Measurements from ENCODE around the gene GSTM4. TPM values are rescaled to one million over a fixed set of nuclear protein-coding genes. Genes with fewer than 3 reads are reported as not detected.

The GSTM4 gene
- total RNA-seq (10 to 100 TPM; 12.2 to 42.8 TPM), polyA plus RNA-seq (10 to 100 TPM; 25.5 to 36.2 TPM)

DNA sequence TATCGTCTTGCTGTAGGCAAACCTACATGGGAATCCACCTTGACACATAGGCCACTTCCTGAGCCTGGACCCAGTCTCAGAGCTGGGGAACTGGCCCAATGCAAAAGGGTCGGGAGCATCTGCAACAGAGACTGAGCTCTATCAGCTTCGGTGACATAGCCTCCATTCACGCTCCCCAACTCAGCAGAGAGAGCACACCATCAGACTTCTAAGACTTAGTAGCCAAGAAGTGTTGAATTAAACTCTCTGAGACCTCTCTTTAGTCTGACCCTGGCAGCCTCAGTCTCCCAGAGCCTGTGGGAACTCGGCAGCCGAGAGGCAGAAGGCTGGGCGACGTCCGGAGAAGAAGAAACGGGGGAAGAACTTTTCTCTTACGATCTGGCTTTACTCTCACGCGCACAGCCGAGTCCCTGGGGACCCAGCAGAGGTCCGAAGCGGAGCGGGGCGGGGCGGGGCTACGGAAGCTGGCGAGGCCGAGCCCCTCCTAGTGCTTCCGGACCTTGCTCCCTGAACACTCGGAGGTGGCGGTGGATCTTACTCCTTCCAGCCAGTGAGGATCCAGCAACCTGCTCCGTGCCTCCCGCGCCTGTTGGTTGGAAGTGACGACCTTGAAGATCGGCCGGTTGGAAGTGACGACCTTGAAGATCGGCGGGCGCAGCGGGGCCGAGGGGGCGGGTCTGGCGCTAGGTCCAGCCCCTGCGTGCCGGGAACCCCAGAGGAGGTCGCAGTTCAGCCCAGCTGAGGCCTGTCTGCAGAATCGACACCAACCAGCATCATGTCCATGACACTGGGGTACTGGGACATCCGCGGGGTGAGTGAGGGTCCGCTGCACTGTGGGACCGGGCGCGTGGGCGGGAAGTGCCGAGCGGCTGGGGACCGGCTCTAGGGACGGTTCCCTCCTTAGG, at the start of gene GSTM4:
Gene GSTM4 (plus strand): TSS at position 485 of the 905 bp plus-strand sequence. CDS start 291 bp downstream, at position 776.
- H3K36me3 ChIP-seq (ENCODE audit: control insufficient read depth in 4 of 4, insufficient read depth in 3 of 4, low read depth in 1 of 4, low read length in 3 of 4), result peaks cover 0 to 17% (median 2%) of the 10 kb centered on the region in 4 donors
- TF ChIP-seq JUND (IDR thresholded peaks at IDR 0.05) (no peak), RAD21 (IDR thresholded peaks at IDR 0.05) (peak; percentile 34 to 36), GABPA (IDR thresholded peaks at IDR 0.05 in 1 of 2, conservative IDR thresholded peaks at IDR 0.05 in 1 of 2) (peak in 1 of 2 donors; percentile 68), FOXA2 (IDR thresholded peaks at IDR 0.05) (no peak), HNF4G (IDR thresholded peaks at IDR 0.05) (peak; percentile 81), SP1 (IDR thresholded peaks at IDR 0.05) (peak; percentile 82), RXRA (IDR thresholded peaks at IDR 0.05) (peak in 1 of 2 donors; percentile 56), HNF4A (conservative IDR thresholded peaks at IDR 0.05) (peak; percentile 81 to 86), EGR1 (IDR thresholded peaks at IDR 0.05; ENCODE audit: low read depth in 2 of 2) (no peak), YY1 (IDR thresholded peaks at IDR 0.05) (peak; percentile 83), NR2F2 (IDR thresholded peaks at IDR 0.05) (peak; percentile 57), TAF1 (conservative IDR thresholded peaks at IDR 0.05) (peak; percentile 67), FOXA1 (IDR thresholded peaks at IDR 0.05) (no peak)
- TF ChIP-seq, protein P1, sequence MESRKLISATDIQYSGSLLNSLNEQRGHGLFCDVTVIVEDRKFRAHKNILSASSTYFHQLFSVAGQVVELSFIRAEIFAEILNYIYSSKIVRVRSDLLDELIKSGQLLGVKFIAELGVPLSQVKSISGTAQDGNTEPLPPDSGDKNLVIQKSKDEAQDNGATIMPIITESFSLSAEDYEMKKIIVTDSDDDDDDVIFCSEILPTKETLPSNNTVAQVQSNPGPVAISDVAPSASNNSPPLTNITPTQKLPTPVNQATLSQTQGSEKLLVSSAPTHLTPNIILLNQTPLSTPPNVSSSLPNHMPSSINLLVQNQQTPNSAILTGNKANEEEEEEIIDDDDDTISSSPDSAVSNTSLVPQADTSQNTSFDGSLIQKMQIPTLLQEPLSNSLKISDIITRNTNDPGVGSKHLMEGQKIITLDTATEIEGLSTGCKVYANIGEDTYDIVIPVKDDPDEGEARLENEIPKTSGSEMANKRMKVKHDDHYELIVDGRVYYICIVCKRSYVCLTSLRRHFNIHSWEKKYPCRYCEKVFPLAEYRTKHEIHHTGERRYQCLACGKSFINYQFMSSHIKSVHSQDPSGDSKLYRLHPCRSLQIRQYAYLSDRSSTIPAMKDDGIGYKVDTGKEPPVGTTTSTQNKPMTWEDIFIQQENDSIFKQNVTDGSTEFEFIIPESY (IDR thresholded peaks at IDR 0.05), result peak; percentile 83
- TF ChIP-seq, protein P2, sequence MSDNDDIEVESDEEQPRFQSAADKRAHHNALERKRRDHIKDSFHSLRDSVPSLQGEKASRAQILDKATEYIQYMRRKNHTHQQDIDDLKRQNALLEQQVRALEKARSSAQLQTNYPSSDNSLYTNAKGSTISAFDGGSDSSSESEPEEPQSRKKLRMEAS (IDR thresholded peaks at IDR 0.05), result peak; percentile 68
- TF ChIP-seq, protein P3, sequence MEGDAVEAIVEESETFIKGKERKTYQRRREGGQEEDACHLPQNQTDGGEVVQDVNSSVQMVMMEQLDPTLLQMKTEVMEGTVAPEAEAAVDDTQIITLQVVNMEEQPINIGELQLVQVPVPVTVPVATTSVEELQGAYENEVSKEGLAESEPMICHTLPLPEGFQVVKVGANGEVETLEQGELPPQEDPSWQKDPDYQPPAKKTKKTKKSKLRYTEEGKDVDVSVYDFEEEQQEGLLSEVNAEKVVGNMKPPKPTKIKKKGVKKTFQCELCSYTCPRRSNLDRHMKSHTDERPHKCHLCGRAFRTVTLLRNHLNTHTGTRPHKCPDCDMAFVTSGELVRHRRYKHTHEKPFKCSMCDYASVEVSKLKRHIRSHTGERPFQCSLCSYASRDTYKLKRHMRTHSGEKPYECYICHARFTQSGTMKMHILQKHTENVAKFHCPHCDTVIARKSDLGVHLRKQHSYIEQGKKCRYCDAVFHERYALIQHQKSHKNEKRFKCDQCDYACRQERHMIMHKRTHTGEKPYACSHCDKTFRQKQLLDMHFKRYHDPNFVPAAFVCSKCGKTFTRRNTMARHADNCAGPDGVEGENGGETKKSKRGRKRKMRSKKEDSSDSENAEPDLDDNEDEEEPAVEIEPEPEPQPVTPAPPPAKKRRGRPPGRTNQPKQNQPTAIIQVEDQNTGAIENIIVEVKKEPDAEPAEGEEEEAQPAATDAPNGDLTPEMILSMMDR (IDR thresholded peaks at IDR 0.05; ENCODE audit: low read depth, low read length, missing input control), result no peak
- TF ChIP-seq, protein P4, sequence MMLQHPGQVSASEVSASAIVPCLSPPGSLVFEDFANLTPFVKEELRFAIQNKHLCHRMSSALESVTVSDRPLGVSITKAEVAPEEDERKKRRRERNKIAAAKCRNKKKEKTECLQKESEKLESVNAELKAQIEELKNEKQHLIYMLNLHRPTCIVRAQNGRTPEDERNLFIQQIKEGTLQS (IDR thresholded peaks at IDR 0.05), result no peak
- TF ChIP-seq, protein P5, sequence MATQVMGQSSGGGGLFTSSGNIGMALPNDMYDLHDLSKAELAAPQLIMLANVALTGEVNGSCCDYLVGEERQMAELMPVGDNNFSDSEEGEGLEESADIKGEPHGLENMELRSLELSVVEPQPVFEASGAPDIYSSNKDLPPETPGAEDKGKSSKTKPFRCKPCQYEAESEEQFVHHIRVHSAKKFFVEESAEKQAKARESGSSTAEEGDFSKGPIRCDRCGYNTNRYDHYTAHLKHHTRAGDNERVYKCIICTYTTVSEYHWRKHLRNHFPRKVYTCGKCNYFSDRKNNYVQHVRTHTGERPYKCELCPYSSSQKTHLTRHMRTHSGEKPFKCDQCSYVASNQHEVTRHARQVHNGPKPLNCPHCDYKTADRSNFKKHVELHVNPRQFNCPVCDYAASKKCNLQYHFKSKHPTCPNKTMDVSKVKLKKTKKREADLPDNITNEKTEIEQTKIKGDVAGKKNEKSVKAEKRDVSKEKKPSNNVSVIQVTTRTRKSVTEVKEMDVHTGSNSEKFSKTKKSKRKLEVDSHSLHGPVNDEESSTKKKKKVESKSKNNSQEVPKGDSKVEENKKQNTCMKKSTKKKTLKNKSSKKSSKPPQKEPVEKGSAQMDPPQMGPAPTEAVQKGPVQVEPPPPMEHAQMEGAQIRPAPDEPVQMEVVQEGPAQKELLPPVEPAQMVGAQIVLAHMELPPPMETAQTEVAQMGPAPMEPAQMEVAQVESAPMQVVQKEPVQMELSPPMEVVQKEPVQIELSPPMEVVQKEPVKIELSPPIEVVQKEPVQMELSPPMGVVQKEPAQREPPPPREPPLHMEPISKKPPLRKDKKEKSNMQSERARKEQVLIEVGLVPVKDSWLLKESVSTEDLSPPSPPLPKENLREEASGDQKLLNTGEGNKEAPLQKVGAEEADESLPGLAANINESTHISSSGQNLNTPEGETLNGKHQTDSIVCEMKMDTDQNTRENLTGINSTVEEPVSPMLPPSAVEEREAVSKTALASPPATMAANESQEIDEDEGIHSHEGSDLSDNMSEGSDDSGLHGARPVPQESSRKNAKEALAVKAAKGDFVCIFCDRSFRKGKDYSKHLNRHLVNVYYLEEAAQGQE (IDR thresholded peaks at IDR 0.05), result peak; percentile 56
- no peaks in the 10 kb centered on the region for H3K9me3 ChIP-seq (ENCODE audit: control insufficient read depth in 4 of 4, low read length in 3 of 4)
- H3K9ac ChIP-seq (ENCODE audit: low read depth in 1 of 2, low read length in 2 of 2), result peak within 1 kb of the TSS; percentile 68 to 94
- no peaks in the 10 kb centered on the region for H3K27me3 ChIP-seq (ENCODE audit: control insufficient read depth in 4 of 4, insufficient read depth in 4 of 4, low read length in 3 of 4)
- H3K27ac ChIP-seq (ENCODE audit: low read depth in 1 of 2, low read length in 2 of 2), result peak within 1 kb of the TSS; percentile 82 to 87
- peak within 1 kb of the TSS; percentile 69 to 95 (median 87) for H3K4me3 ChIP-seq (ENCODE audit: low read depth in 1 of 3, low read length in 3 of 3)
- peaks cover 6 to 21% (median 13%) of the 10 kb centered on the region in 4 donors for H3K4me1 ChIP-seq (ENCODE audit: control insufficient read depth in 4 of 4, insufficient read depth in 4 of 4, low read length in 3 of 4)
- DNase-seq (ENCODE audit: low spot score), result peak; percentile 80
- WGBS, result 1% methylated on average over 54 of the region's 54 CpGs
